HFFc6 (cell line): ENCODE data around the gene LRP4. TPM values are rescaled to one million over a fixed set of nuclear protein-coding genes. Genes with fewer than 3 reads are reported as not detected.
"Not testable (repeated sequence)": the region's sequence is repeated elsewhere in the genome, so short reads cannot be mapped to it uniquely, and the experiment has no call there.

ENCODE experiments used
- DNase-seq: peaks from one replicate; pipeline ENCODE4 v3.0.0-alpha.2; 2018
- H3K27ac Mint-ChIP-seq: 2 replicates; pipeline ENCODE4 v1.8.0; 2020; ENCODE audit warnings: mild to moderate bottlenecking, mixed read lengths
- H3K27me3 Mint-ChIP-seq: 2 replicates; pipeline ENCODE4 v1.8.0; 2021; ENCODE audit warnings: mild to moderate bottlenecking, moderate library complexity, mixed read lengths; ENCODE audit not compliant: insufficient read depth
- H3K36me3 Mint-ChIP-seq: 2 replicates; pipeline ENCODE4 v1.8.0; 2021; ENCODE audit warnings: low read depth, mixed read lengths
- H3K4me1 Mint-ChIP-seq: 2 replicates; pipeline ENCODE4 v1.8.0; 2020; ENCODE audit warnings: low read depth, mixed read lengths
- H3K4me3 Mint-ChIP-seq: 2 replicates; pipeline ENCODE4 v1.8.0; 2020; ENCODE audit warnings: mild to moderate bottlenecking, moderate library complexity, mixed read lengths
- H3K9me3 Mint-ChIP-seq: 2 replicates; pipeline ENCODE4 v1.8.0; 2020; ENCODE audit warnings: mild to moderate bottlenecking, mixed read lengths
- total RNA-seq, 6 experiments: library from RNA; stranded (reverse); fragmentation: NEBNext Ultra II Directional; extraction: Animal tissue kit (Norgen Biotek cat#: 25700); gene quantifications; 2 replicates in 1 of 6; 3 replicates in 5 of 6; pipeline ENCODE4 v1.2.3, GENCODE V29; 2021
- TF ChIP-seq, protein P1 (sequence below): fragments of 200-600 bp; sonication (generic); IDR thresholded peaks from 2 replicates; pipeline ENCODE4 v1.5.0; 2021; ENCODE audit warnings: antibody characterized with exemption, mild to moderate bottlenecking

LRP4 gene
- total RNA-seq, 6 experiments from 2014 or later, result 1.4 to 2.1 (median 1.8) TPM

- TF ChIP-seq, protein P1, sequence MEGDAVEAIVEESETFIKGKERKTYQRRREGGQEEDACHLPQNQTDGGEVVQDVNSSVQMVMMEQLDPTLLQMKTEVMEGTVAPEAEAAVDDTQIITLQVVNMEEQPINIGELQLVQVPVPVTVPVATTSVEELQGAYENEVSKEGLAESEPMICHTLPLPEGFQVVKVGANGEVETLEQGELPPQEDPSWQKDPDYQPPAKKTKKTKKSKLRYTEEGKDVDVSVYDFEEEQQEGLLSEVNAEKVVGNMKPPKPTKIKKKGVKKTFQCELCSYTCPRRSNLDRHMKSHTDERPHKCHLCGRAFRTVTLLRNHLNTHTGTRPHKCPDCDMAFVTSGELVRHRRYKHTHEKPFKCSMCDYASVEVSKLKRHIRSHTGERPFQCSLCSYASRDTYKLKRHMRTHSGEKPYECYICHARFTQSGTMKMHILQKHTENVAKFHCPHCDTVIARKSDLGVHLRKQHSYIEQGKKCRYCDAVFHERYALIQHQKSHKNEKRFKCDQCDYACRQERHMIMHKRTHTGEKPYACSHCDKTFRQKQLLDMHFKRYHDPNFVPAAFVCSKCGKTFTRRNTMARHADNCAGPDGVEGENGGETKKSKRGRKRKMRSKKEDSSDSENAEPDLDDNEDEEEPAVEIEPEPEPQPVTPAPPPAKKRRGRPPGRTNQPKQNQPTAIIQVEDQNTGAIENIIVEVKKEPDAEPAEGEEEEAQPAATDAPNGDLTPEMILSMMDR, result no peak
- Mint-ChIP-seq H3K36me3 (peaks cover 4% of the 10 kb centered on the region; the same call in 1 of the 2 replicates), H3K9me3 (no peaks in the 10 kb centered on the region), H3K4me3 (peak within 1 kb of the TSS; percentile 96), H3K27ac (peak within 1 kb of the TSS; percentile 92), H3K27me3 (no peaks in the 10 kb centered on the region), H3K4me1 (peaks cover 19% of the 10 kb centered on the region)
- peak; percentile 85 for DNase-seq
Observed at GRCh38 chr11:46936138-46937110, 18.1 kb upstream of the LRP4 start, which contains the start of gene CSTPP1. Gene CSTPP1, plus strand, starts transcription at chr11:46936761. Its CDS starts 45 bp downstream, at chr11:46936806.

DNA sequence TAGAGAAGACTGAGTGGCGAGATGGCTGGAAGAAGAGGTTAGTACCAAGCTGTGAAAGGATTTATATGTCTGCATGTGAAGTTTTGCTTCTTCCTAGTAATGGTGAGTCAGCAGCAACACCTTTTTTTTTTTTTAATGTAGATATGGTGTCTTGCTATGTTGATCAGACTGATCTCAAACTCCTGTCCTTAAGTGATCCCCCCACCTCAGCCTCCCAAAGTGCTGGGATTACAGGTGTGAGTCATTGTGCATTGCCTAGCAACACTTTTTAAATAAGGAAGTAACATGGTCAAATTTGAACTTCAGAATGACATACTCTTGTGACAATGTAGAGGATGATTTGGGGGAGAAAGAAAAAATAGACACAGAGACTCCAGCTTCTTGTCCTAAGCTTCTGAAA is 11.7 kb upstream of the LRP4 start:
- H3K9me3 Mint-ChIP-seq, result peaks cover 10% of the 10 kb centered on the region
- H3K27ac Mint-ChIP-seq, result peak overlapping the region; percentile 77
- H3K4me3 Mint-ChIP-seq, result no peak overlapping the region
- peaks cover 12% of the 10 kb centered on the region for H3K4me1 Mint-ChIP-seq
- peak; percentile 63 for DNase-seq
- TF ChIP-seq, protein P1, result no peak
- no peaks in the 10 kb centered on the region; the same call in 1 of the 2 replicates for H3K36me3 Mint-ChIP-seq
- peaks cover 3% of the 10 kb centered on the region for H3K27me3 Mint-ChIP-seq

DNA sequence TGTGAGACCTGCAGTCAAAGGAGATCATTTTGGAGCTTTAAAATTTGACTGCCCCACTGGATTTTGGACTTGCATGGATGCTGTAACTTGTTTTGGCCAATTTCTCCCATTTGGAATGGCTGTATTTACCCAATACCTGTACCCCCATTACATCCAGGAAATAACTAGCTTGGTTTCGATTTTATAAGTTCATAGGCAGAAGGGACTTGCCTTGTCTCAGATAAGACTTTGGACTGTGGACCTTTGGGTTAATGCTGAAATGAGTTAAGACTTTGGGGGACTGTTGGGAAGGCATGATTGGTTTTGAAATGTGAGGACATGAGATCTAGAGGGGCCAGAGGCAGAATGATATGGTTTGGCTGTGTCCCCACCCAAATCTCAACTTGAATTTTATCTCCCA is 10.4 kb upstream of the LRP4 start:
- not testable (repeated sequence) for H3K27me3 Mint-ChIP-seq, H3K27ac Mint-ChIP-seq, H3K36me3 Mint-ChIP-seq, H3K4me3 Mint-ChIP-seq, DNase-seq
- H3K9me3 Mint-ChIP-seq, result peaks cover 10% of the 10 kb centered on the region
- peaks cover 12% of the 10 kb centered on the region for H3K4me1 Mint-ChIP-seq

- H3K27ac Mint-ChIP-seq, DNase-seq, H3K36me3 Mint-ChIP-seq, H3K4me3 Mint-ChIP-seq, H3K27me3 Mint-ChIP-seq: not testable (repeated sequence)
- Mint-ChIP-seq H3K9me3 (peaks cover 10% of the 10 kb centered on the region), H3K4me1 (peaks cover 12% of the 10 kb centered on the region)
Observed at GRCh38 chr11:46927928-46928327, 9.6 kb upstream of the LRP4 start.

DNA sequence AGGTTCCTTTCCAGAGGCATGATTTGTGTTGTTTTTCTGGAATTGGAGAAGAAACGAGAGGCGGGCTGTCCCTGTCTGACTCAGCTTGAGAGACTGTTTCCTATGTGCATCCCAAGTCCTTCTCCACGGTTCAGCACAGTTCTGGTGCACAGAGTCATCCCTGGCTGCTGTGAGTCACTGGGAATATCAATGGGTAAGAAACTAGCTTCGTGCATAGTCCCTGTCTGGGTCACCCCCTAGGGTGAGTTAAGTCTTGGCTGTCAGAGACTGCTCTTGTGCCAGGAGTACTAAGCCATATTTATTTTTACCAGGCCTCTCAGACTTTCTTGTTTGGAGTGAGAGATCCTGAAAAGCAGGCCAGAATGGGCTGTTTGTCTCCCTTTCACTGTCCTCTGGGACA is 2.4 kb upstream of the LRP4 start:
- Mint-ChIP-seq H3K4me1 (peaks cover 42% of the 10 kb centered on the region), H3K36me3 (no peaks in the 10 kb centered on the region), H3K27me3 (peaks cover 16% of the 10 kb centered on the region), H3K27ac (peak overlapping the region; percentile 91), H3K9me3 (no peaks in the 10 kb centered on the region), H3K4me3 (peak overlapping the region; percentile 80; the same call in 1 of the 2 replicates)
- peak; percentile 99 for DNase-seq
- TF ChIP-seq, protein P1, result no peak

- Mint-ChIP-seq H3K4me1 (peaks cover 56% of the 10 kb centered on the region), H3K27ac (peak overlapping the region; percentile 91), H3K9me3 (no peaks in the 10 kb centered on the region), H3K4me3 (peak overlapping the region; percentile 80), H3K27me3 (peaks cover 16% of the 10 kb centered on the region), H3K36me3 (no peaks in the 10 kb centered on the region)
- TF ChIP-seq, protein P1, result no peak
- DNase-seq, result no peak
Observed at GRCh38 chr11:46918788-46919513, 601 bp upstream of the LRP4 start.
